HepG2 (cell line): Measurements from ENCODE around the gene MTNR1A. TPM values are rescaled to one million over a fixed set of nuclear protein-coding genes. Genes with fewer than 3 reads are reported as not detected.
A peak's percentile ranks its signal among the peaks of the same experiment; 100 is the strongest.

Source experiments
- BHLHE40 ChIP-seq: IDR thresholded peaks from 2 replicates; pipeline ENCODE4 v1.6.1; 2011; ENCODE audit warnings: low read length, improper control_type of control experiment
- ELF1 ChIP-seq: sonication (generic); formaldehyde crosslinking; IDR thresholded peaks from 2 replicates; pipeline ENCODE4 v1.4.0; 2020; ENCODE audit warnings: missing genetic modification reagents
- FOXM1 ChIP-seq: sonication (generic); formaldehyde crosslinking; IDR thresholded peaks from 2 replicates; pipeline ENCODE4 v1.5.0; 2020; ENCODE audit warnings: missing genetic modification reagents
- MAF1 ChIP-seq: sonication (generic); formaldehyde crosslinking; IDR thresholded peaks from 2 replicates; pipeline ENCODE4 v1.5.0; 2020; ENCODE audit warnings: missing genetic modification reagents, borderline replicate concordance
- MAZ ChIP-seq, 2 experiments: sonication (generic) in 1 of 2; formaldehyde crosslinking in 1 of 2; IDR thresholded peaks; 2 replicates each; pipeline versions ENCODE4 v1.5.0 to v1.6.1; 2012 to 2020; ENCODE audit warnings: low read depth in 2 of 2, mild to moderate bottlenecking in 2 of 2, borderline replicate concordance in 1 of 2, improper control_type of control experiment in 1 of 2, low read length in 1 of 2, missing genetic modification reagents in 1 of 2, moderate library complexity in 1 of 2
- PHF5A ChIP-seq: IDR thresholded peaks from one replicate; pipeline ENCODE4 v1.6.1; 2018; ENCODE audit warnings: low read depth, missing genetic modification reagents; ENCODE audit not compliant: unreplicated experiment
- ZBTB8A ChIP-seq: sonication (generic); formaldehyde crosslinking; IDR thresholded peaks from 2 replicates; pipeline ENCODE4 v1.4.0; 2020; ENCODE audit warnings: mild to moderate bottlenecking, low read depth, missing genetic modification reagents, borderline replicate concordance
- ZEB1 ChIP-seq: IDR thresholded peaks from 2 replicates; pipeline ENCODE4 v1.6.1; 2012; ENCODE audit warnings: mild to moderate bottlenecking, low read depth, inconsistent platforms; ENCODE audit not compliant: insufficient replicate concordance
- ZMYM4 ChIP-seq: sonication (generic); formaldehyde crosslinking; IDR thresholded peaks from 2 replicates; pipeline ENCODE4 v1.8.1; 2023; ENCODE audit warnings: mild to moderate bottlenecking, missing genetic modification reagents
- ZNF160 ChIP-seq: sonication (generic); formaldehyde crosslinking; IDR thresholded peaks from 2 replicates; pipeline ENCODE4 v1.8.0; 2022; ENCODE audit warnings: mild to moderate bottlenecking, inconsistent platforms, missing genetic modification reagents
- ZNF264 ChIP-seq: sonication (generic); formaldehyde crosslinking; IDR thresholded peaks from 2 replicates; pipeline ENCODE4 v1.4.0; 2020; ENCODE audit warnings: missing genetic modification reagents
- ZNF333 ChIP-seq: sonication (generic); formaldehyde crosslinking; IDR thresholded peaks from 2 replicates; pipeline ENCODE4 v1.4.0; 2020; ENCODE audit warnings: mild to moderate bottlenecking, missing genetic modification reagents, borderline replicate concordance
- ZNF431 ChIP-seq: sonication (generic); formaldehyde crosslinking; IDR thresholded peaks from 2 replicates; pipeline ENCODE4 v1.9.0; 2022; ENCODE audit warnings: missing genetic modification reagents, low read depth, mild to moderate bottlenecking, borderline replicate concordance
- ZNF709 ChIP-seq: sonication (generic); formaldehyde crosslinking; IDR thresholded peaks from 2 replicates; pipeline ENCODE4 v1.5.0; 2020; ENCODE audit warnings: mild to moderate bottlenecking, missing genetic modification reagents
- ZSCAN25 ChIP-seq: sonication (generic); formaldehyde crosslinking; IDR thresholded peaks from 2 replicates; pipeline ENCODE4 v1.8.0; 2022; ENCODE audit warnings: mild to moderate bottlenecking, missing genetic modification reagents
- polyA plus RNA-seq, 8 experiments: library from polyadenylated mRNA; depleted of rRNA in 3 of 8; stranded (reverse) in 7 of 8; unstranded in 1 of 8; fragments of >200 nt; fragmentation: Illumina TruSeq in 4 of 8; extraction: Trizol in 4 of 8; gene quantifications; 2 replicates each; pipeline versions ENCODE4 v1.2.1 to v1.2.3, GENCODE V29; 2011 to 2016; ENCODE audit warnings: low read depth in 4 of 8, missing spikeins in 1 of 8, mixed read lengths in 1 of 8; ENCODE audit not compliant: insufficient read depth in 1 of 8
- total RNA-seq, 5 experiments: library from RNA; depleted of rRNA; stranded (reverse); fragments of >200 nt; fragmentation: Illumina TruSeq; extraction: Trizol; gene quantifications; 2 replicates each; pipeline ENCODE4 v1.2.3, GENCODE V29; 2016; ENCODE audit warnings: low read depth in 1 of 5
- TF ChIP-seq, protein P1 (sequence below): sonication (generic); formaldehyde crosslinking; IDR thresholded peaks from 2 replicates; pipeline ENCODE4 v1.4.0; 2020; ENCODE audit warnings: missing genetic modification reagents
- TF ChIP-seq, protein P2 (sequence below): sonication (generic); formaldehyde crosslinking; IDR thresholded peaks from 2 replicates; pipeline ENCODE4 v1.4.0; 2020; ENCODE audit warnings: mild to moderate bottlenecking, missing genetic modification reagents, borderline replicate concordance
- TF ChIP-seq, protein P3 (sequence below): sonication (generic); formaldehyde crosslinking; IDR thresholded peaks from 2 replicates; pipeline ENCODE4 v1.4.0; 2020; ENCODE audit warnings: missing genetic modification reagents

Gene MTNR1A
- total and polyA plus RNA-seq, 2 of the 13 experiments (the other 11 are each of a cell fraction or from before 2014, with no cell fraction given): not detected

DNA sequence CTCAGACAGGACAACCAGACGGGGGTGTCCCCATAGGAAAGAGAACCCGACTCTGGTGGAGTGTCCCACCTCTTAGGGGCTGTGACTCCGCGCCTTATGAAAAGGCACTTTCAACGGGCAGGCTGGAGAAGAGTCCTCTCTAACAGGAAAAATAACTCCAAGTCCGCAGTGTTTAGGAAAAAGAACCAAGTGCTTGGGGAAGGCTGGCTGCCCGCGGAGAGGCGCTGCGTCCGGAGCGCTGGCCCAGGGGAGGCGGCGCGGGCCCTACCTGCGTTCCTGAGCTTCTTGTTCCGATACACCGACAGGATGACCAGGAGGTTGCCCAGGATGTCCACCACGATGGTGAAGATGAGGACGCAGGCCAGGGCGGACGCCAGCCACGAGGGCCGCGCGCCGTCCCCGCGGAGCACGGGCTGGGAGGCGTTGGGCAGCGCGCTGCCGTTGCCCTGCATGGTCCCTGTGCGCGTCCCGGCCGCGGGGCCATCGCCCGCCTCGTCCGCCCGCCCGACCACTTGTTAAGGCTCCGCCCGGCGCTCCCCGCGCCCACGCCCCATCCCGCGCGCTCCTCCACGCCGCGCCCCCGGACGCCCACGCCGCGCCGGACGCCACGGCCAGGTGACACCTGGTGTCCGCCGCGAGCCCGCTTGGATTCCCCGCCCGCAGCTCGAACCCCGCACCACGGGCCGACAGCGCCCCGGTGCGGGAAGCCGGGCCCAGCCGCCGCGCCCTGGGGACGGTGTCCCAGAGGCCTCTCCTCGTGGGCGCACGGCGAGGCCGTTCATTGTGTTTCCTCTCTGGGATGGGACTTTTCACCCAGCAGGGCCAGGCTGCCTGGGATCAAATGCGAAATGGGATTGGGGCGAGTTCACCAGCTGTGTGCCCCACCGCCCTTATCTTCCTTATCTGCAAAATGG, at the start of gene MTNR1A (continued):
- no peak for TF ChIP-seq ELF1 (CRISPR knock-in tag)
- TF ChIP-seq, protein P1, sequence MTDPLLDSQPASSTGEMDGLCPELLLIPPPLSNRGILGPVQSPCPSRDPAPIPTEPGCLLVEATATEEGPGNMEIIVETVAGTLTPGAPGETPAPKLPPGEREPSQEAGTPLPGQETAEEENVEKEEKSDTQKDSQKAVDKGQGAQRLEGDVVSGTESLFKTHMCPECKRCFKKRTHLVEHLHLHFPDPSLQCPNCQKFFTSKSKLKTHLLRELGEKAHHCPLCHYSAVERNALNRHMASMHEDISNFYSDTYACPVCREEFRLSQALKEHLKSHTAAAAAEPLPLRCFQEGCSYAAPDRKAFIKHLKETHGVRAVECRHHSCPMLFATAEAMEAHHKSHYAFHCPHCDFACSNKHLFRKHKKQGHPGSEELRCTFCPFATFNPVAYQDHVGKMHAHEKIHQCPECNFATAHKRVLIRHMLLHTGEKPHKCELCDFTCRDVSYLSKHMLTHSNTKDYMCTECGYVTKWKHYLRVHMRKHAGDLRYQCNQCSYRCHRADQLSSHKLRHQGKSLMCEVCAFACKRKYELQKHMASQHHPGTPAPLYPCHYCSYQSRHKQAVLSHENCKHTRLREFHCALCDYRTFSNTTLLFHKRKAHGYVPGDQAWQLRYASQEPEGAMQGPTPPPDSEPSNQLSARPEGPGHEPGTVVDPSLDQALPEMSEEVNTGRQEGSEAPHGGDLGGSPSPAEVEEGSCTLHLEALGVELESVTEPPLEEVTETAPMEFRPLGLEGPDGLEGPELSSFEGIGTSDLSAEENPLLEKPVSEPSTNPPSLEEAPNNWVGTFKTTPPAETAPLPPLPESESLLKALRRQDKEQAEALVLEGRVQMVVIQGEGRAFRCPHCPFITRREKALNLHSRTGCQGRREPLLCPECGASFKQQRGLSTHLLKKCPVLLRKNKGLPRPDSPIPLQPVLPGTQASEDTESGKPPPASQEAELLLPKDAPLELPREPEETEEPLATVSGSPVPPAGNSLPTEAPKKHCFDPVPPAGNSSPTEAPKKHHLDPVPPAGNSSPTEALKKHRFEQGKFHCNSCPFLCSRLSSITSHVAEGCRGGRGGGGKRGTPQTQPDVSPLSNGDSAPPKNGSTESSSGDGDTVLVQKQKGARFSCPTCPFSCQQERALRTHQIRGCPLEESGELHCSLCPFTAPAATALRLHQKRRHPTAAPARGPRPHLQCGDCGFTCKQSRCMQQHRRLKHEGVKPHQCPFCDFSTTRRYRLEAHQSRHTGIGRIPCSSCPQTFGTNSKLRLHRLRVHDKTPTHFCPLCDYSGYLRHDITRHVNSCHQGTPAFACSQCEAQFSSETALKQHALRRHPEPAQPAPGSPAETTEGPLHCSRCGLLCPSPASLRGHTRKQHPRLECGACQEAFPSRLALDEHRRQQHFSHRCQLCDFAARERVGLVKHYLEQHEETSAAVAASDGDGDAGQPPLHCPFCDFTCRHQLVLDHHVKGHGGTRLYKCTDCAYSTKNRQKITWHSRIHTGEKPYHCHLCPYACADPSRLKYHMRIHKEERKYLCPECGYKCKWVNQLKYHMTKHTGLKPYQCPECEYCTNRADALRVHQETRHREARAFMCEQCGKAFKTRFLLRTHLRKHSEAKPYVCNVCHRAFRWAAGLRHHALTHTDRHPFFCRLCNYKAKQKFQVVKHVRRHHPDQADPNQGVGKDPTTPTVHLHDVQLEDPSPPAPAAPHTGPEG (CRISPR knock-in tag): peak; percentile 58; the same call in 1 of the 2 replicates
- TF ChIP-seq ZMYM4 (CRISPR knock-in tag): no peak
- TF ChIP-seq ZNF264 (CRISPR knock-in tag): no peak
- no peak for TF ChIP-seq ZNF333 (CRISPR knock-in tag)
- no peak for TF ChIP-seq ZBTB8A
- TF ChIP-seq, protein P2, sequence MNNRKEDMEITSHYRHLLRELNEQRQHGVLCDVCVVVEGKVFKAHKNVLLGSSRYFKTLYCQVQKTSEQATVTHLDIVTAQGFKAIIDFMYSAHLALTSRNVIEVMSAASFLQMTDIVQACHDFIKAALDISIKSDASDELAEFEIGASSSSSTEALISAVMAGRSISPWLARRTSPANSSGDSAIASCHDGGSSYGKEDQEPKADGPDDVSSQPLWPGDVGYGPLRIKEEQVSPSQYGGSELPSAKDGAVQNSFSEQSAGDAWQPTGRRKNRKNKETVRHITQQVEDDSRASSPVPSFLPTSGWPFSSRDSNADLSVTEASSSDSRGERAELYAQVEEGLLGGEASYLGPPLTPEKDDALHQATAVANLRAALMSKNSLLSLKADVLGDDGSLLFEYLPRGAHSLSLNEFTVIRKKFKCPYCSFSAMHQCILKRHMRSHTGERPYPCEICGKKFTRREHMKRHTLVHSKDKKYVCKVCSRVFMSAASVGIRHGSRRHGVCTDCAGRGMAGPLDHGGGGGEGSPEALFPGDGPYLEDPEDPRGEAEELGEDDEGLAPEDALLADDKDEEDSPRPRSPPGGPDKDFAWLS (CRISPR knock-in tag): no peak
- no peak for TF ChIP-seq PHF5A (CRISPR knock-in tag)
- no peak for TF ChIP-seq ZNF431 (CRISPR knock-in tag)
- no peak for TF ChIP-seq ZNF709 (CRISPR knock-in tag)
- TF ChIP-seq ZEB1: no peak
- TF ChIP-seq, protein P3, sequence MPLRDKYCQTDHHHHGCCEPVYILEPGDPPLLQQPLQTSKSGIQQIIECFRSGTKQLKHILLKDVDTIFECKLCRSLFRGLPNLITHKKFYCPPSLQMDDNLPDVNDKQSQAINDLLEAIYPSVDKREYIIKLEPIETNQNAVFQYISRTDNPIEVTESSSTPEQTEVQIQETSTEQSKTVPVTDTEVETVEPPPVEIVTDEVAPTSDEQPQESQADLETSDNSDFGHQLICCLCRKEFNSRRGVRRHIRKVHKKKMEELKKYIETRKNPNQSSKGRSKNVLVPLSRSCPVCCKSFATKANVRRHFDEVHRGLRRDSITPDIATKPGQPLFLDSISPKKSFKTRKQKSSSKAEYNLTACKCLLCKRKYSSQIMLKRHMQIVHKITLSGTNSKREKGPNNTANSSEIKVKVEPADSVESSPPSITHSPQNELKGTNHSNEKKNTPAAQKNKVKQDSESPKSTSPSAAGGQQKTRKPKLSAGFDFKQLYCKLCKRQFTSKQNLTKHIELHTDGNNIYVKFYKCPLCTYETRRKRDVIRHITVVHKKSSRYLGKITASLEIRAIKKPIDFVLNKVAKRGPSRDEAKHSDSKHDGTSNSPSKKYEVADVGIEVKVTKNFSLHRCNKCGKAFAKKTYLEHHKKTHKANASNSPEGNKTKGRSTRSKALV (CRISPR knock-in tag): peak; percentile 95
- TF ChIP-seq MAZ (IDR thresholded peaks at IDR 0.05; ENCODE audit: borderline replicate concordance, low read depth, low read length): no peak
- TF ChIP-seq MAZ (CRISPR knock-in tag; IDR thresholded peaks at IDR 0.05; ENCODE audit: low read depth): 0 out of 2 replicates have a peak, but pooled peaks have one; percentile 30
- no peak for TF ChIP-seq BHLHE40
- no peak for TF ChIP-seq ZNF160
- no peak for TF ChIP-seq FOXM1 (CRISPR knock-in tag)
- TF ChIP-seq MAF1: no peak
- no peak for TF ChIP-seq ZSCAN25 (CRISPR knock-in tag)
